ENCODE data around the gene COL4A3.
"Not testable (repeated sequence)": the region's sequence is repeated elsewhere in the genome, so short reads cannot be mapped to it uniquely, and the experiment has no call there.

The COL4A3 gene

DNA sequence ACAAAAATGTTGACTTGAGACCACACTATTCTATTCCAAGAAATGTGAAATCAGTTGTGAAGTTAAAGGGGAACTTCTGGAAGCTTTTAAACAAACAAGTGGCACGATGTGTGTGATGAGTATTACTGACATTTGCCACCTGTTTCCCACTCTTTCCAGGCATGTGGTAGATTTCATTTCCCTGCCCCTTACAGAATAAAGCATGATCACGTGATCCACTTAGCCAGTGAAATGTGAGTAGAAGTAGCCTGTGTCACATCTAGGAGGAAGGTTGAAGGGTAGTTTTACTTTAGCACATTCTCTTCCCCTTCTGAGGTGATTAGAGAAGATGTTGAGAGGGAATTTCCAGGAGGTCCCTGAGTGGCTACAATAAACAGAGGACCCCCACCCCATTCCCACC lies 4.3 kb upstream of the COL4A3 start:
- no peak for DNase-seq

DNA sequence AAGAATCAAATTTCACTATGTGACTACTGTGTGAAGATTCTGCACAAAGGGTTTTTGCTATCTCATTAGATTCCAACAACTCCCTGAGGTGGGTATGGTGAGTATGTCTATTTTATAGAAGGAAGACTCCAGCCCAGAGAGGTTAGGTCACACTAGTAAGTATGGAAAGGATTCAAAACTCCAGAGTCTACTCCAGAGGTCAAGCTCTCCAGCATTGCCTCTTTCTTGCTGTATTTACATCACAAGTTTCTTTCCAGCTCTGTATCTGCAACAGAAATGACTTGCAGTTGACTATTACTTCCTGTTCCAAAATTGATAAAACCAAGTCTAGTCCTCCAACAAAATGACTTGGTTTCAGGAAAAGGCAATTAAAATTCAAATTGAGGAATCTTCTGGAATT lies 2.5 kb upstream of the COL4A3 start:
- DNase-seq: no peak

GRCh38 chr2:227163485-227163997 lies 883 bp upstream of the COL4A3 start:
- no peak for DNase-seq

DNA sequence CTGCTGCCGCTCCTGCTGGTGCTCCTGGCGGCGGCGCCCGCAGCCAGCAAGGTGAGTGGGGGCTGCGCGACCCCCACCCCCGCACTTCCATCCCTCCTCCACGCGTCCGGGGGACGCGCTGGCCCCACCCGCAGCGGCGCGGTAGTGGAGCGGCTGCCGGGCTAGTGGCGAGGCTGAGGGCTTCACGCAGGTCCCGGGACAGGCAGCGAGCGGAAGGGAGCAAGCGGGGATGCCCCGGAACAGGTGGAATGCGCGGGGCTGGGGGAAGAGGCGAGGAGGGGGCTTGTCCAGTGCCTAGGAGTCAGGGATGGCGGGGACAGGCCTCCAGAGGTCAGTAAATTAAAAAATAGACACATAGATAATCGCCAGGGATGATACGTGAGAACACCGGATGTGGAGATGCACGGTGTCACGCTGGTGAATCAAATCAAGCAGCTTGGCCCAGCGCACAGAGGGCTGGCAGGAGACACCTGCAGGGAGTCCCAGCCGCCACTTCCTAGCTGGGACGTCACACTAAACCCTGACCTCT lies 403 bp downstream of the COL4A3 start:
- DNase-seq: no peak

DNA sequence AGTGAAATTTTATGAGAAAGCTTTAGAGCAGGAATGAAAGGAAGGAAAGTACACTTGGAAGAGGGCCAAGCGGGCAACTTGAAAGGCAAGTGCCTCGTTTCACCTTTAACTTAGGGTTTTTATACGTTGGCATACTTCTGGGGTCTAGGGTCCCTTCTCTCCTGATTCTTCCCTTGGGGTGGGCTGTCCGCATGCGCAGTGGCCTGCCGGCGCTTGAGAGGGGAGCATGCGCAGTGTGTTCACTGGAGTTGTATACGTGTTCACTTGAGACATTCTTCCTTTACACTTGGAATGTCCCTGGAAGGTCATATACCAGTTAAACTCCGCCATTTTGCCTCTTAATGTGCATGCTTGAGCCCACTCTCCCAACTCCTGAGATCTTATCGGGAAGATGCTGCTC lies 7.4 kb downstream of the COL4A3 start:
- not testable (repeated sequence) for DNase-seq

DNA sequence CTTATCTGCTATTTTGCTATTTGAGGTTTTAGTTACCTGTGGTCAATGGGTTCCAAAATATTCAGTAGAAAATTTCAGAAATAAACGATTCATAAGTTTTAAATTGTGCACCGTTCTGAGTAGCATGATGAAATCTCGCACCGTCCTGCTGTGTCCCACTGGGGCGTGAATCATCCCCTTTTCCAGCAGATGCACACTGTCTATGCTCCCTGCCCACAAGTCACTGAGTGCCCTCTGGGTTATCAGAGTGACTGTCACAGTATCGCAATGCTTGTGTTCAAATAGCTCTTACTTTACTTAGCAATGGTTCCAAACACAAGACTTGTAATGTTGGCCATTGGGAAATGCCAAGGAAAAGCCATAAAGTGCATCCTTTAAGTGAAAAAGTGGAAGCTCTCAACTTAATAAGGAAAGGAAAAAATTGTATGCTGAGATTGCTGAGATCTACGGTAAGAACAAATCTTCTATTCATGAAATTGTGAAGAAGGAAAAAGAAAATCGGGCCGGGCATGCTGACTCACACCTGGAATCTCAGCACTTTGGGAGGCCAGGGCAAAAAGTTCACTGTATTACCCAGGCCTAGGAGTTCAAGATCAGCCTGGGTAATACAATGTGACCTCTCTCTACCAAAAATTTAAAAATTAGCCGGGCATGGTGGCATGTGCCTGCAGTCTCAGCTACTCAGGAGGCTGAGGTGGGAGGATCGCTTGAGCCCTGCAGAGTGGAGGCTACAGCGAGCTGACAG lies 13.3 kb downstream of the COL4A3 start:
- no peak for DNase-seq

DNA sequence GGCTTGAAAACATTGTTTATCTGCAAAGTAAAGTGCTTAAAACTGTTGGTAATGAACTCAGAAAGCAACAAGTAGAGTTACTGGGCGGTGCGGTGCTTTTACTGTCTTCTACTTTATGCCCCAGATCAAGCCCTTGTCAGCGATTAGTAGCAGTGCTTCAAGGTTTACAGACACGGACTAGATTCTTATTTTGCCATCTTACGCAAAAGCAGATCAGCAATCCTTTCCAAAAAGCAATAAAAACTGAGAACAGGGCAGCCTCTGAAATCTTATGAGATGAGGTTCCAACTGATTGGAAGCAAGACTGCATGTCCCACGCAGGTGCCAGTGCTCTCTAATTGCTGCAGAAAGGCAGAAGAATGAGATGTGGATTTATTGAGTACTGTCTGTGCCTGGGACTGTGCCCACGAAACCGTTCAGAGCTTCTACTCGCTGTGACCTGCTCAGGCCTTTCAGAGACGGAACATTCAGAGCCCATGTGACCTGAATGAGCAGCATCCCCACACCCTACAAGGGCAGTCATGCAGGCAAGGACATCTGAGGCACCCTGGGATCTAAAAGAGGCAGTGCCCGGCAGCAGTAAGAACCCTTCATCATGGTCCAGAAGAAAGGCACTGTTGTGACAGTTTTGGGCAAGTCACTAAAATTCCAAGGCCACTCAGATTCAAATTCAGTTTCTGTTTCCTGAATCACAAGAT lies 15.7 kb downstream of the COL4A3 start:
- no peak for DNase-seq

- no peak for DNase-seq
Observed at GRCh38 chr2:227180770-227181169, 16.3 kb downstream of the COL4A3 start.

- DNase-seq: no peak
Observed at GRCh38 chr2:227182765-227183164, 18.3 kb downstream of the COL4A3 start.

DNA sequence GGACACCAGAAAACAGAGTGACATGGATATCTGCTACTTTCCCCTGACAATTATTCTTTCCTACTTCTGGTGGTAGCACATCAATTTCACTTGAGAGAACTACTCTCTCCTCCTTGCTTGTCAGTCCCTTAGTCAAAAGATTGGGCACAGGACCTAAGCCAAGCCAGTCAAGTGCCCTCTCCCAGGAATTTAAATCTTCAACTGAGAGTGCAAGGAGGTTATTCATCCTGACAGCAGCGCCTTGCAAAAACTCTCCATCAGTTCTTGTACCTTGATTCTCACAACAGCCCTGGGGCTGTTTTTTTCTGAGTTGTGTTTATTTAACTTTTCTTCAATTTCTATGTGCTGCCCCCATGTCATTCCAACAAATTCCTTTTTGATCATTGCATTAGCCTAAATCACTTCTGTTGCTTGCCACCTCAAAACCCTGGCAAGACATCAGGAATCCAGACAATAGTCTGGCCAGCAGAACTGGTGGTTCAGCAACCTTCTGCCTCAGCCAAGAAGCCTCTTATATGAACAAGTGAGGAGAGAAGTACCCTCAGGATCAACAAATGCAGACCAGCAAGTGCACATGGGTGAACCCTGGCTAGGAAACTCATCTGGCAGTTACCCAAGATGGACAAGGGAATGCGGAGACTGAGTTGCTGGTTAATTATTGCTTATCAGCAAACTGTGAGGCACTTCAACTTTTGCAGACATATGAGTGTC lies 19.4 kb downstream of the COL4A3 start:
- DNase-seq: no peak

GRCh38 chr2:227185615-227186232 lies 21.3 kb downstream of the COL4A3 start:
- DNase-seq: no peak

DNA sequence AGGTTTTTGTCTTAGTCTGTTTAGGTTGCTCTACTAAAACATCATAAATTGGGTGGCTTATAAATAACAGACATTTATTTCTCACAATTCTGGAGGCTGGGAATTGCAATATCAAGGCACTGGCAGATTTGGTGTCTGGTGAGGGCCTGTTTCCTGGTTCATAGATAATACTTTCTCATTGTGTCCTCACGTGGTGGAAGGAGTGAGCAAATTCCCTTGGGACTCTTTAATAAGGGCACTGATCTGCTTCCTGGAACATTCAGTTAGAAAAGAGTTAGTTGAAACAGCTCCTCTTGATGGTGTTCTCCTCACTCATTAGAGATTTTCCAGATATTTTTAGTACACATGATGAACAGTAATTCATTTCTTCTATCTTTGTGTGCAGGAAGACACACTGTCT lies 22.3 kb downstream of the COL4A3 start:
- no peak for DNase-seq

DNA sequence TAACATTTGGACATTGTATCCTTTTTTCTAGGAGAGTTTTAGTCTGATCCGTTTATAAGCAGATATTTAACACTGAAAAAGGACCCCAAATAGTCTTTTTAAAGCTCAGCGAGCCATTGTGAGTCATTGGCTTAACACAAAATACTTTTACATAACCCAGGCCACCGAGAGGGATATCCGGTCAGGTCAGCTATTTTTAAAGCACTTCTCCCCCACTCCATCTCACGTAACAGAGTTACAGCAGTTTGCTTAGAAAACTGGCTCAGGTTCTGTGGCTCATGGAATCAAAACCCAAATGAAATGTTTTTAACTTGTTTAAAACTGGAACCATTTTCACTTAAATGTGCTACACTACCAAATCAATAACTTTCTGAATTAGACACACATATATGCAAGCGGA lies 23.9 kb downstream of the COL4A3 start:
- DNase-seq: no peak

GRCh38 chr2:227191367-227191766 lies 26.9 kb downstream of the COL4A3 start:
- no peak for DNase-seq

GRCh38 chr2:227192491-227192890 lies 28.1 kb downstream of the COL4A3 start:
- DNase-seq: no peak

GRCh38 chr2:227194219-227194618 lies 29.8 kb downstream of the COL4A3 start:
- no peak for DNase-seq

DNA sequence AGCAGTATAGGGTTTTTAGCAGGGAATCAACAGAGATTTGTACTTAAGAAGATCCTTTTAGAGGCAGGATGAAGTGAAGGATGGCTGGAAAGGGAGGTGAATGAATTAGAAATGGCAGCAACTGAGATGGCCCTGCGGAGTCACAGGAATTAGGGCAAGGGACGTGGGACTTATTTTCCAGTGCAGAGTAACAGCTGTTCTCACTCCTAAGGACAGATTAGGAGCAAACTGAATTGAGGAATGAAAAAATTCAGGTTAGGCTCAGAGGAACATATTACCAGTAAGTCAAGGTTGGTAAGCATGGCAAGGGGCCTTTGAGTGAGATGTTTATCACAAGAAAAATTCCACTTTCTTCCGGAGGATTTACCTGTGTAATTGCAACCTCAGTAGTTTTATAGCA lies 34.4 kb downstream of the COL4A3 start:
- no peak for DNase-seq

GRCh38 chr2:227201771-227202170 lies 37.3 kb downstream of the COL4A3 start:
- no peak for DNase-seq

DNA sequence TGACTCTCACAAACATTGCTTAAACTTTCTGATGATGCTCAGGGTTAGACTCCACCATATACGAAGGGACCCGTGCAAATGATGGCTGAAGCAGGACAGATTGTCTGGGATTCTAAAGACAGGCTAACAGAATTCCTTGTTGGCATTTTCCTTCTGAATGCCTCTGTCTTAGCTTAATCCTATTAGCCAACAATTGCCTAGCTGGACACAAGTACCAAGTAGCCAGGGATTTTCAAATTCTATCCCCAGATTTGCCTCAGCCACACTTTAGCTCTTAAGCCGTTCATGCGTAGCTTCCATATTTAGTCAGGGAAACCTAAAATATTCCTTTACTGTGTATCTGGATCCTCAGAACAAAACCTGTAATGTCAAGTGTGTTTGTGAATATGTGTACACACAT lies 40.0 kb downstream of the COL4A3 start:
- DNase-seq: no peak

- DNase-seq: no peak
Observed at GRCh38 chr2:227205701-227206100, 41.3 kb downstream of the COL4A3 start.

- DNase-seq: no peak
Observed at GRCh38 chr2:227206406-227206805, 42.0 kb downstream of the COL4A3 start.

GRCh38 chr2:227207573-227207972 lies 43.1 kb downstream of the COL4A3 start:
- DNase-seq: no peak

DNA sequence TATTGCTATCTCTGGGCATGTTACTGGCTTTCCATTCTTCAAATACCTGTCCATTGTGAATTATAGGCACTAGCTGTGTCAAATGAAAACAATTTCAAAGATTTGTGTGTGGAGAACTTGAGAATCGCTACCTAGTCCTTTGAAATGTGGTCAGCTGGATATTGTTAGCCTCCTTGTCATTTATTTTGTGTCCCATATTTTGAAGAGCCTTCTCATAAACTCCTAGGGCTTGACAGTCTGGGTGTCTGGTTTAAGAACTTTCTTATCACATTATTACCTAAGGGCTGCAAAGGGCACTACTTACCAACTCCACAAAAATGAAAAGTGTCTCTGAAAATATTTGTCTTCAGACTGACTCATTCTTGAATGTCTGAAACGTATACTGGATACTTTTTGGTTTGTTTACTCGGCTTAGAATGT lies 50.2 kb downstream of the COL4A3 start:
- DNase-seq: no peak
